Activated gamma-delta T cell (primary cell): ENCODE results near the gene ZDHHC24.
A peak's percentile ranks its signal among the peaks of the same experiment; 100 is the strongest.
"Not testable (repeated sequence)": the region's sequence is repeated elsewhere in the genome, so short reads cannot be mapped to it uniquely, and the experiment has no call there.

ENCODE experiments used
- DNase-seq: peaks from one replicate; lab custom pipeline; 2025; lab: John Stamatoyannopoulos, UW
- total RNA-seq, 2 donors: gene quantifications; one replicate each; lab custom pipeline; 2026; lab: John Stamatoyannopoulos, UW

The ZDHHC24 gene, protein sequence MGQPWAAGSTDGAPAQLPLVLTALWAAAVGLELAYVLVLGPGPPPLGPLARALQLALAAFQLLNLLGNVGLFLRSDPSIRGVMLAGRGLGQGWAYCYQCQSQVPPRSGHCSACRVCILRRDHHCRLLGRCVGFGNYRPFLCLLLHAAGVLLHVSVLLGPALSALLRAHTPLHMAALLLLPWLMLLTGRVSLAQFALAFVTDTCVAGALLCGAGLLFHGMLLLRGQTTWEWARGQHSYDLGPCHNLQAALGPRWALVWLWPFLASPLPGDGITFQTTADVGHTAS
- 33.4 to 34.5 reads per million in 2 donors for total RNA-seq

DNA sequence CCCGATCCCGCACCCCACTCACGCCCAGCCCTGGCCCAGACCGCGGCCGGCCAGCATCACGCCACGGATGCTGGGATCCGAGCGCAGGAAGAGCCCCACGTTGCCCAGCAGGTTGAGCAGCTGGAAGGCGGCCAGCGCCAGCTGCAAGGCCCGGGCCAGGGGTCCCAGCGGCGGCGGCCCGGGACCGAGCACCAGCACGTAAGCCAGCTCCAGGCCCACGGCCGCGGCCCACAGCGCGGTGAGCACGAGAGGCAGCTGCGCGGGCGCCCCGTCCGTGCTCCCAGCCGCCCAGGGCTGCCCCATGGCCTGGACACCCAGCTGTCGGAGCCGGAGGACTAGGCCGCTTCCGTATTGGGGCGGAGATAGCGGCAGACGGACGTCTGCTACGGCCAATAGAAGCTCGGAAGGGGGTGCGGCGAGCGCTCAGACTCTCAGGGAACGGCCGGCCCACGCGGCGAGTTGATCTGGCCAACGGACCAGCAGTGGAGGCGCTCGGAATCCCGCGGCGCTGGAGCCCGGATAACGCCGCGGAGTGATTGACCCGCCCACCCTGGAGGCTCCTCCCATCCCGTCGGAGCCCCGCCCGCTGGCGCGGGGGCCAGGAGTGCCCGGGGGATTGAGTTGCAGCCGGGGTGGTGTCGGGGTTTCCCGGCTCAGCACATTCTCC is at the start of gene ZDHHC24:
Gene ZDHHC24 (minus strand): TSS at position 348 of the 667 bp plus-strand sequence. CDS start 45 bp downstream, at position 303.
- peak; percentile 80 for DNase-seq

DNA sequence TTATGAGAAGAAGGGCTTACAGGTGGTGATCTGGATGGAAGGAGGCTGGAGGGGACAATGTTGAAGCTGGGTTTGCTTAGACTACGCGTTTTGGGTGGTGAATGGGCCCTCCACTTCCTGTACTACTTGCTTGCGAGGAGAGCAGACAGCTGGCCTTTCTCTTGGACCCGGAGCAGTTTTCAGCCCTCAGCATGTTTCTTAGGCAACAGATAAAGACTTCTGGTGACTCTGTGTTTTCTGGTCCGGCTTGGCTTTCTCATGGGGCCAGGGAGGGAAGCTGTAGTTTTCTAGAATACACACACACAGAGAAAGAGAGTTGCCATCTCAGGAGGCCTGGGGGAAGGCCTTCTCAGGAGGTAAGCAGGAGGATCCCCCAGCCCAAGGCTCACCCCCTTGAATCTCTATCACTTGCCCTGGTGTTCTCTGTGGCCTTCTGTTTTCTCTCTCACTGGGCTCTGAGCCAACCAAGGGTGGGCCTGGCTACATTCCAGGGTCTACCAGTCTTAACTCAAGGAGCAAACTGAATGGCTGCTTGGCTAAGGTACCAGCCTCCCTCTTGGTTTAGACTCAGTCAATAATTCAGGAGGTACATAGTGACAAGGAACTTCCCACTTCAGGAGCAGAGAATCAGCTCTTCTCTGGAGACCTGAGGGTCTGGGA is 49.5 kb upstream of the ZDHHC24 start:
- no peak for DNase-seq

DNA sequence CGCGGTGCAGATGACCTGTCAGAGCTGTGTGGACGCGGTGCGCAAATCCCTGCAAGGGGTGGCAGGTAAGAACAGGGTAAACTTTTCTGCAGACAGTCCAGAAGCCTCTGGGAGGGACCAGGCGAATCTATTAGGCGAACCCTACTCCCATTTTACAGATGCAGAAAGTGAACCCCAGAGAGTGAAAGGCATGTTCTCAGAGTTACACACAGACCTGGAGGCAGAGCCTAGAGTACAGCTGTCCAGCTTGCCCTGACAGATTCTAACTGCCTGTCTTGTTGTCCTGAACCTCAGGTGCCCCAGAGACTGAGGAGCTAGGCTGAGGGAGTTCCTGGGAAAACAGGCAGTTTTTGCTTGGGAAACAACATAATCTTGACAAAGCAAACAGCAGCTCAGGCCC is 47.8 kb upstream of the ZDHHC24 start:
- DNase-seq = no peak

DNA sequence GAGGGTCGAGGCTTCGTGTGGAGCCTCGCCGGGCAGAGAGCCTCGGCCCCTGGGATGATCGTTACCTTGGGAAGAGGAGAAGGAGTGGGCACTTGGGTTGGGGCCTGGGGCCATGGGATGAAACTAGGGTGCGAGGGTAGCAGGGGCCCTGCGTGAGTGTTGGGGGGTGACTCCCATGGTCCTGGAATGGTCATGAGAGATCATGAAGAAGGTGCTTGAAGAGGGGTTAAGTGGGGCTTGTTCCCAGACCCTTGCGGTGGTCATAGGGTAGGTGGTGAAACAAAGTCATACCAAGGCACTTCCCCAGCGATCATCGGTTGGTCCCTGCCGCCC is 47.4 kb upstream of the ZDHHC24 start:
- DNase-seq = no peak

DNA sequence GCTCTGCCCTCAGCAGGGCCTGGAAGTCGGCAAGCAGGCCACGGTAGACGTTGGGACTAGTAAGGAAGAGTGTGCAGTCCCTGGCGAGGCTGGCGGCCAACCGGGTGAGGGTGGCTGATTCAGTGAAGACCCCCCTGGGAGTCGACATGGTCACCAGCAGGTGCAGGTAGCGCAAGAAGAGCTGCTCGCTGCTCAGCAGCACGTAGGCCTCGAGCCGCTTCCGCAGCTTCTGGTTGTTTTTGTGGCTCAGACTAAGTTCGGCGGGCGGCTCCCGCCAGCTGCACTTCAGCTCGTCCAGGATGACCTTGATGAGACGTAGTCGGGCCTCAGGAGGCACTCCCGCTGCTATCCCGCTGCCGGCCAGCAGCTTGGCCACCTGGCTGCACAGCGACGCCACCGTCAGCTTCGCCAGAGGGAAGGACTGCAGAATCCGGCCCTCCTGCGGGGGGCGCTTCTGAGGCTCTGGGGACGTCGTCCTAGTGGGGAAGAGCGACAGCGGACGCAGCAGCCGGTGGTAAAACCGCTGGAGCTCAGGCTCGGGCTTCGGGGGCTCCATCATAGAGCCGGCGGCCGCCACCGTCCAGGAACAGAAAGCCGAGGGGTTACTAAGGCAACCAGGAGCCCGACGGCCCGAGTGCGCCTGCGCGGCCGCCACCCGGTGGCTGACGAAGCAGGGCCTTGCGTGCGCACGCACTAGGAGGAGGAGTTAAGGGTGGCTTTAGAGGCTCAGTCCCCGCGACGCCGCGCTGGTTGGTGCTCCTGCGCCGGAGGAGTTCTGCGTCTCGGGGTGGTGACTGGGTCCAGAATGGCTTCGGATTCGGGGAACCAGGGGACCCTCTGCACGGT is 46.8 kb upstream of the ZDHHC24 start, which contains the start of the genes CCDC87 and CCS:
Gene CCDC87 (minus strand): TSS at position 607 of the 846 bp plus-strand sequence. CDS start 48 bp downstream, at position 559.
Gene CCS (plus strand): TSS at position 729 of the 846 bp plus-strand sequence. CDS start 77 bp downstream, at position 806.
- peak; percentile 98 for DNase-seq

DNA sequence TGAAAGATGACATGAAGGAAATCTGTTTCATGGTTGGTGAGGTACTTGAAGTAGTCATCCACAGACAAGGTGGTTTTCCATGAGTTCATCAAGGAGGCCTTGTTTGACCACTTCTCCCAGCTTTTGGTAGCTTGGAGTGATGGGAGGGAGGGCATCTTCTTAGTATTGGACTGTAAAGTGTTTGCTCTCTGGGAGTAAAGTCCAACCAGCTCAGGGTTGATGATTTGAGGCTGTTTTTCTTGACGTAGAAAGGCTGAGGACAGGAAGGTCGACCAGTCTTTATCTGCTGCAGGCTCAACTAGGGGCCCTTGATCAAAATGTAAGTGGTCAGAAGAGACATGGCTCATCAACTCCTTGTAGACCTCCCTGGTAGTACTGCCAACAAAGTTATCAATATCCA is 45.3 kb upstream of the ZDHHC24 start:
- DNase-seq = no peak

DNA sequence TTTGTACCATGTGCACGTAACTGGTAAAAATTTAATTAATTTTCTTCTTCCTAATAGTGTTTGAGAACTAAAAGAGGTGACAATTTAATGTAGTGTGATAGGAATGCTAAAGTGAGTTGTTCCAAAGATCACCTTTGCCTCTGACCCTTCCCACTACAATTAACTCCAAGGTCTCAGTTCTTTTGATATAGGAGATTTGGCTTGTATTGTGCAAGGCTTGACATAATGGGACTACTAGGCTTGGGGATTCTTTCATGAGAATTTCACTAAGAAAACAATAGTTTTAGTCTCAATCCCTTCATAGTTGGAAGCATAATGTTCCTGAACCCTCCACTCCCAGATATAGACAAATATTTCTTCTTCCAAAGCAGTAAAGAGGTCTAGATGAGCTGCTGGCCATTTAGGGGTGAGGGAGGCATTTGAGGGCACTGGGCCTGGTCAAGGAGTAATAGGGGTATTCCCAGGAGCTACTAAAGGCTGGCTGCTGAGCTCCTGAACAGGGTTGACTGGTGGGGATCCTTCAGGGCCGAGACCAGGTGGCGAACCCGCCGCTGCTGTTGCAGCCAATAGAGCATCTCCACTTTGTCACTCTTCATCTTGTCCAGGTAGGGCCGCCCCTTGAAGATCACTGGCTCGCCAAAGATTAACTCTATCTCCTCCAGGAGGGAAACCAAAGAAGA is 44.3 kb upstream of the ZDHHC24 start:
- no peak for DNase-seq

DNA sequence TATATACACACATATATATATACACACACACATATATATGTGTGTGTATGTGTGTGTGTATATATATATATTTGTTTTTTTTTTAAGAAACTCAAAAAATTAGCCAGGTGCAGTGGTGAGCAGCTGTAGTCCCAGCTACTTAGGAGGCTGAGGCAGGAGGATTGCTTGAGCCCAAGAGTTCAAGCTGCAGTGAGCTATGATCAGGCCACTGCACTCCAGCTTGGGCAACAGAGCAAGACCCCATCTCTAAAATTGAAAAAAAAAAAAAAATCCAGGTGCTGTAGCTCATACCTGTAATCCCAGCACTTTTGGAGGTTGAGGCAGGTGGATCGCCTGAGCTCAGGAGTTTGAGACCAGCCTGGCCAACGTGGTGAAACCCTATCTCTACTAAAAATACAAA is 43.5 kb upstream of the ZDHHC24 start:
- DNase-seq = not testable (repeated sequence)

DNA sequence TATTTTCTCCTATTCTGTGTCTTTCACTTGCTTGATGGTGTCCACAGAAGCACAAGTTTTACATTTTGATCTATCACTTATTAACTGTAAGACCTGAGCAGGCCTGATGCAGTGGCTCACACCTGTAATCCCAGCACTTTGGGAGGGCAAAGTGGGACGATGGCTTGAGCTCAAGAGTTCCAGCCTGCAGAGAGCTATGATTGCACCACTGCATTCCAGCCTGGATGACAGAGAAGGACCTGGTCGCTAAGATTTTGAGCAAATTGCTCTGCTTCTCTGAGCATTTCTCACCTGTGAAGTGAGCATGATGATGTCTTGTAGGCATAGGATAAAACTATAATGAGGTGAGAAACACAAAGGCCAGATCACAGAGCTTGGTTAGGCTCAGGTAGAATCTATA is 40.3 kb upstream of the ZDHHC24 start:
- no peak for DNase-seq

DNA sequence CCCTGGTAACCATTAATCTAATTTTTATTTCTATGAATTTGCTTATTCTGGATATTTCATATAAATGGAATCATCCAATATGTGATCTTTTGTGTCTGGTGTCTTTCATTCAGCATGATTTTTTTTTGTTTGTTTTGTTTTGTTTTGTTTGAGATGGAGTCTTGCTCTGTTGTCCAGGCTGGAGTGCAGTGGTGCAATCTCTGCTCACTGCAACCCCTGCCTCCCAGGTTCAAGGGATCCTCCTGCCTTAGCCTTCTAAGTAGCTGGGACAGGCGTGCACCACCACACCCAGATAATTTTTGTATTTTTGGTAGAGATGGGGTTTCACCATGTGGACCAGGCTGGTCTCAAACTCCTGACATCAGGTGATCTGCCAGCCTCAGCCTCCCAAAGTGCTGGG is 39.6 kb upstream of the ZDHHC24 start:
- not testable (repeated sequence) for DNase-seq

DNA sequence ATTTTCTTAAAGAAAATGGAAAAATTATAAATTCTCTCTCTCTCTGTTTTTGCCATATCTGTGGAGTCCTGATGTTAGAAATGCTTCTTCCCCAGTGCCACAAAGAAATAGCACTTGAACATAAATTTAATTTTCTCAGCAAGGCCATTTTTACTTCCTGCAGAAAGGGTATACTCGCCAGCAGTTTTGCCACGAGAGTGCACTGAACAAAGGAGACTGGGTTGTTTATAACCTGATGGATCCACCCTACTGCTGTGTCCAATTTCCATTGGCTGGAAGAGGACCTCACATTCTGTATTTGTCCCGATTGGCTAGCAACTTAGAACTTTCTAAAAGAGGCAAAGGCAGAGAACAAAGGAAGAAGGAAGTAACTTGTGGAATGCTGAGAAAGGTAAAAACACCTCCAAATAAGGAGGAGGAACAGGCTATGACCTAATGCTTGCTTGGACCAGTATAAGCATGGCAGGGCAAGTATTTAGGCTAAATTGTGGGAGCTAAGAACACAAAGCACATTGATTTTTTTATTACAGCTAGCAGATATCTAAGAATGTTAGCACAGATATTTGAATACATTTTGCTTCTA is 36.8 kb upstream of the ZDHHC24 start:
- DNase-seq = not testable (repeated sequence)

DNA sequence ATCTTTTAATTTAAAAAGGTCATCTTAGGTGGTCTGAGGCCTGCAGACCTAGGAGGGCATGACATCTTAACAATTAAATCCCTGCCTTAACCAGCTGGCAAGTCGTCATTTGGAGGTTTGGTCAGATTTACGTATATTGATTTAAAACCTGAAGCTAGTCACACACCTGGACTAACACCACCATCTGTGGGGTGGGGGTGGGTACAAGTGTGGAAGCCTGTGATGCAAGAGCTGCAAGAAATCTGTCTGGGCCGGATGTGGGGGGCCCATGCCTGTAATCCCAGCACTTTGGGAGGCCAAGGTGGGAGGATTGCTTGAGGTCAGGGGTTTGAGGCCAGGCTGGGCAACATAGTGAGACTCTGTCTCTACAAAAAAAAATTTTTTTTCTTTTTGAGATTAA is 35.4 kb upstream of the ZDHHC24 start:
- DNase-seq = no peak

DNA sequence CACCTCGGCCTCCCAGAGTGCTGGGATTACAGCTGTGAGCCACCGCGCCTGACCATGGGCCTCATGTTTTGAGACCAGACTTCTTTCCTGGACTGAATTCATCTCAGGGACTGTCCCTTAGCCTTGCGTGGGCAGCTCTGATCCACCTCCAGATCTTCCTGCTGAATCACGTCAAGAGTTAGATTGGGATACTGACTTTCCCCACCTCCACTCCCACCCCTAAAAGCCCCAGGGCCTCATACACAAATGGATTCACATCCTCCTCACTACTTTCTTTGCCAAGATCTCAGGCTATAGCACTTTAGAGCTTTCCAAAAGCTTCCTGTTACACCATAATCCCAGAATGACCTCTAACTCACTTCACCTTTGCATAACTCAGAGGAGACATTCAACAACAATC is 35.0 kb upstream of the ZDHHC24 start:
- no peak for DNase-seq

DNA sequence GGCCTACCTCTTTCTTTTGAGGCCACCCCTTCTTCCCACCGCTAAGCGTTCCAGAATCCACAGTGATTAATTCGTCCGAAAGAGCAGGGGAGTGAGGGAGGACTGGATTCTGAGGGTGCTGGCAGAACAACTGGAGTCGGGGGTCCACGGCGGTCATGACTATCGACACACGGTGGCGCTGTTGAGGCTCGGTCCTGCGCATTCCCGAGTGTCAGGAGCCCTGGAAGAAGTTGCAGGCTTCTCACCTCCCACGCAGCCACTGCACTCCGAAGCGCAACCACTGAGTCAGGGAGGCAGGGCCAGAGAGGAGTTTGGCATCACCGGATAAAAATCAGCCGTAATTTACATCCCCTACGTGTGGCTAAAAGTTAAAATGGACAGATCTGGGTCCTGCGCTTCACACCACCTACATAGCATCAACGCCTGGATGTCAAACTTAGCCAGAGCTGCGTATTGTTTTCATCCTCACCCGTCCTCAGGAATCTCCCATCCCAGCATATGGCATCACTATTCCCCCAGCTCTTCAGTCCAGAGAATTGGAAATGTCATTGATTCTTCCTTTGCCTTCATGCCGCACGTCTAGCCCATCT is 33.3 kb upstream of the ZDHHC24 start:
- peak; percentile 27 for DNase-seq

DNA sequence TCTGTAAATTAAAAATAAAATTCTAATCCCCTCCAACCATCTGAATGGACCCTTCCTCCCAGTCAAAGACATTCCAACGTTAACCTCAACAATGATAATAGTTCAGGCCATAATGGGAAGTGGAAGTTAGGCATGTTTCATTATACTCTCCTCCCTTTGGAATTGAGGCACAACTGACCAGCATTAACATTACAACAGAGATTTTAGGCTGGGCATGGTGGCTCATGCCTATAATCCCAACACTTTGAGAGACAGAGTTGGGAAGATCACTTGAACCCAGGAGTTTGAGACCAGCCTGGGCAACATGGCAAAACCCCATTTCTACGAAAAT is 25.0 kb upstream of the ZDHHC24 start:
- DNase-seq = no peak

DNA sequence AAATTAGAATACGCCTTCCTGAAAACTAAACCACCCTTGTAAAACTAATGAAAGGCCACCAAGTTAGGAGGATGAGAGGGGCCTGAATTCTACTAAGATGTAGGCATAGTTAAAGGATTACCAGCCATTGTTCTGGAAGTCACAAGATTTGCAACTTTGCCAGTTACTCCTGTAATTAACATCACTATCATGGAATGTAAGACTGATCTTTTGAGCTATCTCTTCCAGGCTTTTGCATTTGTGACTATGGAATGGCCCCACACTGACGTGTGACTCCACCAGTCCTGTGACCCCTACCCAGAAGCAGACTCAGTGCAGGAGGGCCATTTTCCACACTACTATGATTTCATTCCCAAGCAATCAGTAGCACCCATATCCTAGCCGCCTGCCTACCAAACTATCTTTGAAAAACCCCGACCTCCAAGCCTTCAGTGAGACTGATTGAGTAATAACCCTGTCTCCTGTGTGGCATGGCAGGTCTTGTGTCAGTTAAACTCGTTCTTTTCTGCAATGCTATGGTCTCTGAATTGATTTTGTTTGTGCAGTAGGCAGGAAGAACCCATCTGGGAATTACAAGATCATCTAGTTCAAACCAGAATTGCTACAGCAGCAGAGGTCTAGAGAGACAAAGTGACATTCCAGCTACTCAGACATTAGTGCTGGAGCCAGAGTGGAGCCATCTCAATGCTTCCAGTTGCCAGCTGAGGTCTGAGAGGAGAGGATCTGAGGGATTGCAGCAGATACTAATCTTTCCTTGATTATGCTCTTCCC is 24.4 kb upstream of the ZDHHC24 start:
- DNase-seq = no peak

DNA sequence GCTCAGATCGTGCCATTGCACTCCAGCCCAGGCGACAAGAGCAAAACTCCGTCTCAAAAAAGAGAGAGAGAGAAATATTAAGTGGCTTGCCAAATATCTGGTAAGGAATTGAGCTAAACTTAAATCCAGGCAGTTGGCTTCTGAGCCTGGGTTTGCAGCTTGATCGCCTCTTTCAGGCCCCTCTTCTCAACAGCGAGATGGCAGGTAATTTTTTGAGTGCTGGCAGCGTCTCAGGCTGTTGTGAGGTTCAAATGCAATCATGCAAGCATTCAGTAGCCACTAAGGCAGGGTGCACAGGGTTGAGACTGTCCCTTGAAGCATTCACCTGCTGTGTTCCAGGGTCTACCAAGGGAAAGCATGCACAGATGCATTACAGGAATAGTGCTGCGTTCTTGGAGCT is 23.2 kb upstream of the ZDHHC24 start:
- no peak for DNase-seq

DNA sequence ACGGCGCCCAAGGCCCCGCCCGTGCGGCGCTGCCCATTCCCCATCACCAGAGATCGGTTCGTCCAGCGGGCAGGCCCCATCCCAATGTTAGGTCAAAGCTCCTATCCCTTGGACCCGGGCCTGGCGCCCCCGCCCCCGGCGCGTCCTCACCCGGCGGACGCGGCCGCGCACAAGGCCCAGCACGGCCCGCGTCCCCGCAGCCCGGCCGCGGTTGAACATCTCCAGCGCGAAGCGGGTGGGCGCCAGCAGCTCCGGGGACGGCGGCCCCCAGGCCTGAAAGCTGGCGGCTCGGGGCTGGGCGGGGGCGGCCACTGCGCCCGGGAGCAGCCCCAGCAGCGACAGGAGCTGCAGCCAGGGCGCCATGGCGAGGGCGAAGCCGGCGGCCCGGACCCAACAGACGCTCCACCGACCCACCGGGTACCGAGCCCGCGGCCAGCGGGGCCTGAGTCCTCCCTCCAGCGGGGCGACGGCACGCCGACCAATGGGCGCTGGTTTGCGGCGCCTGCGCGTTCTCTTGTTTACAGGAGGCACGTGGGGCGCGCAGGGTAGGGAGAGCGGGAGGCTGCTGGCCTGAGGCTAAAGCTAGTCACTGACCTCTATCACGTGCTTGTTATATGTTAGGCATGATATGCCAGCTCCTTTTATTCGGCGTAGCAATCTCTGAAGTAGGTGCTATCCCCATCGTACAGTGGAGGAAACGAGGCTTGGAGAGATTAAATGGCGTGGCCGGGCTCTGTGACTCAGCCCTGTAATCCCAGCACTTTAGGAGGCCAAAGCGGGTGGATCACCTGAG is 22.5 kb upstream of the ZDHHC24 start, which contains the start of gene CTSF:
Gene CTSF (minus strand): TSS at position 483 of the 793 bp plus-strand sequence. CDS start 120 bp downstream, at position 363.
- DNase-seq = peak; percentile 69

DNA sequence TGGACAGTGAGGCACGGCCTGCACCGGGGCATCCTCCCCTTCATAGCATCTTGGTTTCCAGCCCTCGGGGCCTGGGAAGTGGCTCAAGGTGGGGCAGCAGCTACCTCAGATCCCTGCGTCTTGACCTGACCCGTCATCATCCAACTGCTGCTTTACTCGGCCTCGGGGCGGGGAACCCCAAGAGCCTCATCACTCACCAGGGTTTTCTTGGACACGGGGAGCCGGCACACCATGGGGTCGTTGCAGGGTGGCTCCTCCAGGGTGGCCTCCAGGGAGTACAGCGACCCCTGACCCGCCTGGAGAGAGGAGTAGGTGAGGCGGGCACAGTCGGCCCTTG is 21.9 kb upstream of the ZDHHC24 start:
- DNase-seq = no peak
